HG03521 (cell line): ENCODE measurements around the gene CDH11.

Experiments used
- ATAC-seq: cut with Tn5 transposase; IDR thresholded peaks from one replicate; pipeline ENCODE4 v1.9.1; 2021; ENCODE audit warnings: mild to moderate bottlenecking, moderate library complexity; ENCODE audit not compliant: unreplicated experiment

CDH11 gene

GRCh38 chr16:65071433-65072311 is 50.2 kb downstream of the CDH11 start:
- no peak for ATAC-seq

- ATAC-seq: no peak
Observed at GRCh38 chr16:65070831-65071432, 50.9 kb downstream of the CDH11 start.

GRCh38 chr16:65069766-65070165 is 52.1 kb downstream of the CDH11 start:
- ATAC-seq: no peak

- ATAC-seq: no peak
Observed at GRCh38 chr16:65069065-65069464, 52.8 kb downstream of the CDH11 start.

- ATAC-seq: no peak
Observed at GRCh38 chr16:65068151-65068740, 53.6 kb downstream of the CDH11 start.

GRCh38 chr16:65066651-65067050 is 55.2 kb downstream of the CDH11 start:
- no peak for ATAC-seq

- ATAC-seq: no peak
Observed at GRCh38 chr16:65065031-65065430, 56.8 kb downstream of the CDH11 start.

- ATAC-seq: no peak
Observed at GRCh38 chr16:65064131-65064530, 57.7 kb downstream of the CDH11 start.

- no peak for ATAC-seq
Observed at GRCh38 chr16:65062736-65063583, 58.9 kb downstream of the CDH11 start.

GRCh38 chr16:65061935-65062518 is 59.8 kb downstream of the CDH11 start:
- no peak for ATAC-seq

GRCh38 chr16:65061263-65061662 is 60.6 kb downstream of the CDH11 start:
- no peak for ATAC-seq

- ATAC-seq: no peak
Observed at GRCh38 chr16:65059406-65059980, 62.4 kb downstream of the CDH11 start.

GRCh38 chr16:65057184-65057583 is 64.7 kb downstream of the CDH11 start:
- no peak for ATAC-seq

GRCh38 chr16:65054457-65054856 is 67.4 kb downstream of the CDH11 start:
- ATAC-seq: no peak

- no peak for ATAC-seq
Observed at GRCh38 chr16:65049679-65050078, 72.2 kb downstream of the CDH11 start.

GRCh38 chr16:65045961-65046360 is 75.9 kb downstream of the CDH11 start:
- no peak for ATAC-seq

- ATAC-seq: no peak
Observed at GRCh38 chr16:65044873-65045272, 77.0 kb downstream of the CDH11 start.

GRCh38 chr16:65044026-65044425 is 77.8 kb downstream of the CDH11 start:
- ATAC-seq: no peak

- no peak for ATAC-seq
Observed at GRCh38 chr16:65042438-65043365, 79.2 kb downstream of the CDH11 start.
